Karpas-422 (cell line): ENCODE data around the gene CIPC. TPM values are rescaled to one million over a fixed set of nuclear protein-coding genes. Genes with fewer than 3 reads are reported as not detected.

Experiments
- DNase-seq: peaks from one replicate; pipeline ENCODE4 v3.0.0-alpha.2; 2015
- H2AFZ ChIP-seq: fragments of 200-600 bp; sonication (generic); 2 replicates; pipeline ENCODE4 v1.6.1; 2014; ENCODE audit warnings: antibody characterized with exemption, low read length, mixed read lengths
- H3K27ac ChIP-seq: fragments of 200-600 bp; sonication (generic); 2 replicates; pipeline ENCODE4 v1.5.1; 2014; ENCODE audit warnings: mild to moderate bottlenecking, low read length, moderate library complexity
- H3K27me3 ChIP-seq: fragments of 200-600 bp; sonication (generic); 2 replicates; pipeline ENCODE4 v1.6.1; 2014; ENCODE audit warnings: low read length, mixed read lengths
- H3K36me3 ChIP-seq: fragments of 200-600 bp; sonication (generic); 2 replicates; pipeline ENCODE4 v1.6.1; 2014; ENCODE audit warnings: low read length, mixed read lengths; ENCODE audit not compliant: insufficient read depth
- H3K4me1 ChIP-seq: fragments of 200-600 bp; sonication (generic); 2 replicates; pipeline ENCODE4 v1.6.1; 2014; ENCODE audit warnings: mild to moderate bottlenecking, low read length, mixed read lengths
- H3K4me2 ChIP-seq: fragments of 200-600 bp; sonication (generic); 2 replicates; pipeline ENCODE4 v1.6.1; 2014; ENCODE audit warnings: low read length, low read depth, mild to moderate bottlenecking; ENCODE audit not compliant: poor library complexity, severe bottlenecking
- H3K4me3 ChIP-seq: fragments of 200-600 bp; sonication (generic); 2 replicates; pipeline ENCODE4 v1.5.1; 2014; ENCODE audit warnings: mild to moderate bottlenecking, antibody characterized with exemption, low read length, mixed read lengths
- H3K79me2 ChIP-seq: fragments of 200-600 bp; sonication (generic); 2 replicates; pipeline ENCODE4 v1.6.1; 2014; ENCODE audit warnings: mild to moderate bottlenecking, low read length, mixed read lengths
- H3K9ac ChIP-seq: fragments of 200-600 bp; sonication (generic); 2 replicates; pipeline ENCODE4 v1.6.0; 2014; ENCODE audit warnings: low read length
- H3K9me2 ChIP-seq: fragments of 200-600 bp; sonication (generic), shearing (Covaris generic); replicated peaks from 2 replicates; pipeline ENCODE4 v1.6.0; 2014; ENCODE audit warnings: mild to moderate bottlenecking, low read length, moderate library complexity; ENCODE audit not compliant: insufficient read depth
- H3K9me3 ChIP-seq: fragments of 300-700, 200-600 bp; sonication (generic); 2 replicates; pipeline ENCODE4 v1.6.1; 2014; ENCODE audit warnings: low read length, mixed read lengths
- H4K20me1 ChIP-seq: fragments of 200-600 bp; sonication (generic); 2 replicates; pipeline ENCODE4 v1.6.1; 2014; ENCODE audit warnings: mild to moderate bottlenecking, antibody characterized with exemption, low read length, low read depth; ENCODE audit not compliant: insufficient read depth
- total RNA-seq: library from RNA; depleted of rRNA; stranded (reverse); fragments of >200 nt; shearing (Covaris generic); gene quantifications from 2 replicates; pipeline ENCODE4 v1.2.3, GENCODE V29; 2014; ENCODE audit warnings: low replicate concordance

CIPC gene
- total RNA-seq, 1 experiment from 2014 or later = 47.0 TPM

DNA sequence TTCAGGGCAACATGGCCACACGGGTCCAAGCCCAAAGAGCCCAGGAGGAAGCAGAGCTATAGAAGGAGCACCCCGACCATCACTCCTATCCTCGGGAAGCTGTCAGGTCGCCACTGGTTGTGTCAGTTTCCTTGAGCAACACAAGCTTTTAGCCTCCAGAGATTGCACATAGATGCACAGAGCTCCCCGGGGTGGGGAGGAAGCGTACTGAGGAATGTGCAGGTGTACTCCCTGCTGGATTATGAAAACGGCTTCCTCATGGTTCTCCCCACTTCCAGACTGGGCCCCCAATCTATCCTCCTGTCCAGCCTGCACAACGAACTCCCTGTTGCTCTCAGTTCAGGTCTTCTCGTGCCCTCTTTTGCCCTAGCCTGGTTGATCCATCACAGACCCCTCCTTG, 39.3 kb upstream of the CIPC start:
- Histone ChIP-seq H3K79me2 (no peaks in the 10 kb centered on the region), H3K27me3 (no peaks in the 10 kb centered on the region; the same call in 1 of the 2 replicates), H3K9me3 (peaks cover 2% of the 10 kb centered on the region; the same call in 1 of the 2 replicates), H3K4me2 (no peak overlapping the region), H3K36me3 (no peaks in the 10 kb centered on the region), H4K20me1 (no peaks in the 10 kb centered on the region), H3K9ac (no peak overlapping the region), H2AFZ (no peak overlapping the region), H3K4me3 (no peak overlapping the region), H3K9me2 (no peaks in the 10 kb centered on the region), H3K27ac (no peak overlapping the region), H3K4me1 (peaks cover 6% of the 10 kb centered on the region)
- DNase-seq = no peak

DNA sequence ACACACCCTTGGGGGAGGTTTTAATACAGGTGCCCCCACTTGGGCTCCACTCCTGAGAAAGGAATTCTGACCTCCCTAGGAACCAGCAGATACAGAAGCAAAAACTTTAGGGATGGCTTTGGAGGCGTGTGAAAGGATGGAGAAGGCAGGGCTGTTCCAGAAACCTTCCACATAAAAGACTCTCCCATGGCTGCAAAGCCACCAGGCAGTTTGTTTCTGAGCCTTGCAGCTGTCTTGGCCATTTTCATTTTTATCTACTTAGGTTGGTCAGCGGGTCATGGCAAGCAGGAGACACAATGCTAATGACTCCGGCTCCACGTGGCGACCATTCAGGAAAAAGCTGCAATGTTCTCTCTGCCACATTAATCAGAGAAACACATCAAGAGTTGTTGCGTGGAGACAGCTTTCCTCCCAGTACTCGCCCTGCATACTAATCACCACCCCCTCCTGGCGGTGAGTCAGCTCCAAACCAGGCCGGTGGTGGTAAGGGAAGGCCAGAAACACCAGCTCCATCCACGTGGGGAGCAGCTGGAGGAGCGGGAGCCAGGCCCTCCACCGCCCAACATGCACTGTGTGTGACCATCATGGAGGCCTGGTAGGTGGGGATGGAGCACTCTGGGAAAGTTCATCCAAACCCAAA, 38.7 kb upstream of the CIPC start:
- Histone ChIP-seq H3K9me2 (no peaks in the 10 kb centered on the region), H3K9me3 (peaks cover 2% of the 10 kb centered on the region; the same call in 1 of the 2 replicates), H2AFZ (no peak overlapping the region), H3K4me1 (peaks cover 6% of the 10 kb centered on the region), H4K20me1 (no peaks in the 10 kb centered on the region), H3K9ac (no peak overlapping the region), H3K4me2 (no peak overlapping the region), H3K27me3 (no peaks in the 10 kb centered on the region; the same call in 1 of the 2 replicates), H3K36me3 (no peaks in the 10 kb centered on the region), H3K79me2 (no peaks in the 10 kb centered on the region), H3K27ac (no peak overlapping the region), H3K4me3 (no peak overlapping the region)
- DNase-seq = no peak

DNA sequence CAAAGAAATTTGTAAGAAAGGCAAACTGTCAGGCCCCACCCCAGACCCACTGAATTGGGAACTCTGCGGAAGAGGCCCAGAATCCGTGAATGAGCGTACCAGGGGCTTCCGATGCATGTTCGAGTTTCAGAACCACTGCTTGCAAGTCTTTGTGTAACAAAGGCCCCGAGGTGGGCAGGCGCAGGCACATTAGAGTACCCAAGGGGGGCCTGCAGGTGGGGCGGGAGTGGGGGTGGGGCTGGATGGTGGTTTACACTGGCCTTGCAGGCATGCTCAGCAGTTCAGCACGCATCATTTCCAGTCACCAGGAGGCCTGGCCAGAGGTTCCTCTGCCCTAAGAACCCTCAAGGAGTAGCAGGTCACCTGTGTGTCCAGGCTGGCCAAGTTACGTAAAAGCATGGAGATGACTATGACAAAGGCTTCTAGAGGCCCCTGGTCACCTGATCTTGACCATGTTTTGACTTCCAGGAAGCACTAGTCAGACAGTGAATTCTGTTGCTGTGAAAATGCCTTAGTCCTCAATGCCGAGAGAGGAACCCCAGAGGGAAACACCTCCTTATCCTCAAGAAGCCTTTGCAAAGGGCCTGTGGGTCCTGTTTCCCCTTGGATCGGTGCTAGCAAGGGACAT, 36.3 kb upstream of the CIPC start:
- Histone ChIP-seq H3K27ac (no peak overlapping the region), H3K9me3 (no peaks in the 10 kb centered on the region), H2AFZ (no peak overlapping the region), H3K4me3 (no peak overlapping the region), H3K4me2 (no peak overlapping the region), H3K27me3 (no peaks in the 10 kb centered on the region), H3K79me2 (no peaks in the 10 kb centered on the region), H3K36me3 (no peaks in the 10 kb centered on the region), H3K4me1 (peaks cover 12% of the 10 kb centered on the region), H3K9me2 (no peaks in the 10 kb centered on the region), H3K9ac (no peak overlapping the region), H4K20me1 (no peaks in the 10 kb centered on the region)
- DNase-seq = no peak

DNA sequence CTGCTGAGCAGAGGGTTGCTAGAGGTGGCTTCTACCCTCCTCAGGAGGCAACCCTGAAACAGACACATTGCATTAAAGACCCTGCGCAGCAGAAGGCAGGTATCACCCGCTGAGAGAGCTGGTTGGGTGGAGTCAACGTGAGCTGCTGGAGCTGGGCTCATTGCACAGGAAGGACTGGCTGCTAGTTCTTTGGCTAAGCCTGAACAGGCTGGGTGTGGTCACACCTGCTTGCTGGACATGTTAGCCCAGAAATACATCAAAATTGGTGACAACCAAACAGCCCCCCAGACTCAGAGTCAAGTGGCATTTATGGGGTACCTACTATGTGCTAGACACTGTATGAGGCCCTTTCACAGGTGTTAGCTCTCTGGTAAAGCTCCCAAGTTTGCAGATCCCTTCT, 35.8 kb upstream of the CIPC start:
- Histone ChIP-seq H3K9ac (no peak overlapping the region), H3K27ac (no peak overlapping the region), H3K27me3 (no peaks in the 10 kb centered on the region), H3K4me3 (no peak overlapping the region), H3K4me2 (no peak overlapping the region), H3K79me2 (no peaks in the 10 kb centered on the region), H3K9me2 (no peaks in the 10 kb centered on the region), H3K9me3 (no peaks in the 10 kb centered on the region), H4K20me1 (no peaks in the 10 kb centered on the region), H3K36me3 (no peaks in the 10 kb centered on the region), H3K4me1 (peaks cover 12% of the 10 kb centered on the region), H2AFZ (no peak overlapping the region)
- no peak for DNase-seq

DNA sequence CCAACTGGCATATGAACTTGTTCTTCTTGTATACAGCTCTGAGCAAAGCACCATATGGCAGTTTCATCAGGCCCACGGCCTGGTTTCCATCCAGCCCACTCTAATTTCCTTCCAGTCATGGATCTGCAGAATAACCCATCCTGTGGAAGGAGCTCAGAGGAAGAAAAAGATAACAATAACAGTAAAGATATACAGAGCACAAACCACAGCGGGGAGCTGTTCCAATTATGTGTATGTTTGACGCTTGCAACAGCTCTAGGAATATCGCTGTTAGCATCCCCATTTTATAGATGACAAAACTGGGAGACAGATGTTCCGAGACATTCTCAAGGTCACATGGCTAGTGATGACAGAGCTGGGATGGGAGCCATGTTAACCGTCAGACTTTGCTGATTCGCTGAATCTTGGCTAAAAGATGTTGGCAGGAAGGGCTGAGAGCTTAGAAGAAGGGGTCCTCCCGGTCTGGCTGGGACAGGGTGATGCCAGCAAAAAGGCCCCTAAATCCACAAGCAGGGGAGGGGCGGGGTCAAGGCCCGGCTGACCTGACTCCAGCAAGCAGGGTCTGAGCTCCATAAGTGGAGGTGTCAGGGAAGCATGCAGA, 34.4 kb upstream of the CIPC start:
- H3K9ac ChIP-seq = no peak overlapping the region
- peaks cover 12% of the 10 kb centered on the region for H3K4me1 ChIP-seq
- DNase-seq = no peak
- no peaks in the 10 kb centered on the region for H3K9me3 ChIP-seq
- no peaks in the 10 kb centered on the region for H4K20me1 ChIP-seq
- no peaks in the 10 kb centered on the region for H3K9me2 ChIP-seq
- H3K36me3 ChIP-seq = no peaks in the 10 kb centered on the region
- no peaks in the 10 kb centered on the region for H3K27me3 ChIP-seq
- no peak overlapping the region for H3K4me3 ChIP-seq
- H3K79me2 ChIP-seq = no peaks in the 10 kb centered on the region
- no peak overlapping the region for H2AFZ ChIP-seq
- no peak overlapping the region for H3K27ac ChIP-seq
- H3K4me2 ChIP-seq = no peak overlapping the region

DNA sequence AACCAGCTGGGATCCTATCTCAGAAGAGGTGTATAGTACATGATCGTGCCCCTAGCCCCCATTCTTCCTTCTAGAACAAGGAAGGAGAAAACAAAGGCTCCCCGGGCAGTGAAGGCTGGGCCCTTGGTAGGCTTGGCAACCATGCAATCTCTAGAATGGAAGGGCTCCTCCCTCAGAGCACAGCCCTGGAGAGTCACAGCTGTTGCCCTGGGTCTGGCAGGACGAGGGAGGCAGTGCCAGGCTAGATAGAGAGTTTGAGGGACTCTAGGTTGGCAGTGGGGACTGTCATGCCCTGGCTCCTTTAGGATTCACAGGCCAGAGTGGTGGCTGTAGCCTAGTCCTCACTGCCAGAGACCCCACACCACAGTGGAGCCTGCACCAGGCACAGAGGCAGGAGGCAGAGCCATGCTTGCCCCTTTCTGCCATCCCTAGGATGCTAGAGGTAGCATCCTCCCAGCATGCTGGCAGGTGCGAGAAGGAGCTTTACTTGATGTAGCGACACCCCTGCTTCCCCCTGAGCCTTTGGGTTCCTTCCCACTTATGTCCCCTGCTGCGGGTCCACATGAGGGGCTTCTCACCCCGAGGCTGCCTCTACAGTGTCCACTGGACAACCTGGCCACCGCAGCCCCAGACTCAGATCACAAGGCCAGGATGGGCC, 33.4 kb upstream of the CIPC start:
- H3K4me2 ChIP-seq = no peak overlapping the region
- no peaks in the 10 kb centered on the region for H3K79me2 ChIP-seq
- H3K9me3 ChIP-seq = no peaks in the 10 kb centered on the region
- H3K27me3 ChIP-seq = no peaks in the 10 kb centered on the region
- no peaks in the 10 kb centered on the region for H4K20me1 ChIP-seq
- H3K4me3 ChIP-seq = no peak overlapping the region
- no peak overlapping the region for H2AFZ ChIP-seq
- no peak overlapping the region for H3K27ac ChIP-seq
- H3K4me1 ChIP-seq = peaks cover 12% of the 10 kb centered on the region
- no peak for DNase-seq
- no peaks in the 10 kb centered on the region for H3K36me3 ChIP-seq
- no peaks in the 10 kb centered on the region for H3K9me2 ChIP-seq
- H3K9ac ChIP-seq = no peak overlapping the region

DNA sequence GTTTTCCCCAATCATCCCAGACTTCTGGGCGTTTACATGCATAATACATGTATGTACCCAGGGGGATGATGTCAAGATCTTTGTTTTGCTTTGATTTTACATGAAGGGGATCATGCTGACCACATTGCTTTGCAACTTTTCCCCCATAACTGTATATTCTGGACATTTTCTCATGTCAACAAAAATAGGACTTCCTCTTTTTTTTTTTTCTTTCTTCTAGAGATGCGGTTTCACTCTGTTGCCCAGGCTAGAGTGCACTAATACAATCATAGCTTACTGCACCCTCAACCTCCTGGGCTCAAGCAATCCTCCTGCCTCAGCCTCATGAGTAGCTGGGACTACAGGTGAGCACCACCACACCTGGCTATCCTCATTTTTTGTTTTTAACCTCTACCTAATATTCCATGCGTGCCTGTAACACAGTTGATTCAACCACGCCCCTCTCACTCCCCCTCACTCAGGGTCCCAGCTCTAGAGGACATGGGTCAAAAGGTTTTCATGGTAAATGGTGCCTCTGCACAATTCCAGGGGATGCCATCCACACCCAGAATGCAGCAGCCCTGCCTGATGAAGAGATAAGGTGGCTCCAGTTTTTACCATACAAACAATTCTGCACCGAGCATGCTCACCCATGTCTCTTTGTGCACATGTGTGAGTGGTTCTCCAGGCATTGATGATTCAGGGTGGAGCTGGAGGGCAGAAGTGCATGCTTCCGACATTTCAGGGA, 32.0 kb upstream of the CIPC start:
- H3K4me1 ChIP-seq = peaks cover 12% of the 10 kb centered on the region
- DNase-seq = no peak
- no peaks in the 10 kb centered on the region for H3K79me2 ChIP-seq
- no peak overlapping the region for H3K9ac ChIP-seq
- H3K27me3 ChIP-seq = no peaks in the 10 kb centered on the region
- H3K9me3 ChIP-seq = no peaks in the 10 kb centered on the region
- H4K20me1 ChIP-seq = no peaks in the 10 kb centered on the region
- no peak overlapping the region for H3K4me2 ChIP-seq
- no peaks in the 10 kb centered on the region for H3K36me3 ChIP-seq
- H2AFZ ChIP-seq = no peak overlapping the region
- no peaks in the 10 kb centered on the region for H3K9me2 ChIP-seq
- H3K4me3 ChIP-seq = no peak overlapping the region
- H3K27ac ChIP-seq = no peak overlapping the region
